ENCODE data around the gene TNFRSF21.
"Not testable (repeated sequence)": the region's sequence is repeated elsewhere in the genome, so short reads cannot be mapped to it uniquely, and the experiment has no call there.

Gene TNFRSF21

DNA sequence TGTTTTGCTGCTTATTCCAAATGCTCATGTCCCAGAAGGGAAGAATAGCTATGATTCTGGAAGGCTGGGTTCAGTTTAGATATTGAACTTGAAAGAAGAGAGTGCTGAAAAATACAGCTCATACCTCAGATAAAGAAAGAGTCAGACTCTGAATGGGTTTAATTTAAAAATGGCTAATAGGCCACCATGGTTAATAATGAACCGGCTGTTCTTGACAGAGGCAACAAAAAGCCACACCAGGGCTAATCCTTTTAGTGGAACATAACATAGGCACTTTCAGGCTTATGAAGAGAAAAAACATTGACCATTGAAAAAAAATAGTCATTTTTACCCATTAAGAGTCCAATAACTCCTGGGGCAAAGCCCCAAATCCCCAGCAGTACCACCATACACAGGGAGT is 59.4 kb downstream of the TNFRSF21 start:
- DNase-seq (ENCODE audit: low spot score) = no peak

DNA sequence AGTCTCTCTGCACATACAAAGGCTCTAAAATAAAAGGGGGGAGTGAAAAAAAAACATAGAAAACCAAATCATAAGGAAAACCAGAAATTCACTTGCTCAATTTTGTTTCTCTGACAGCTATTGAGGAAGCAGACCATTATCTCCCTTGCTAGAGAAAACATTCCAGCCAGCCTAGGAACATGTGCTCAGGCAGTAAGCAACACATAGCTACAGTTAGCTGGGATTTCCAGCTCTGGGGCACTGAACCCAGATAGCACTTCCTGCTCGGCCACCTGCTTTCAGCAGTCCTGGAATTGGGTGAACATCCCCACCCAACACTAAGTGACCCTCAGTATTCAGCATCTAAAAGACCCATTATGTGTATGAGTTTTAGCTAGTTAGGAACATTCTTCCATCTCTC is 61.3 kb downstream of the TNFRSF21 start:
- no peak for DNase-seq (ENCODE audit: low spot score)

DNA sequence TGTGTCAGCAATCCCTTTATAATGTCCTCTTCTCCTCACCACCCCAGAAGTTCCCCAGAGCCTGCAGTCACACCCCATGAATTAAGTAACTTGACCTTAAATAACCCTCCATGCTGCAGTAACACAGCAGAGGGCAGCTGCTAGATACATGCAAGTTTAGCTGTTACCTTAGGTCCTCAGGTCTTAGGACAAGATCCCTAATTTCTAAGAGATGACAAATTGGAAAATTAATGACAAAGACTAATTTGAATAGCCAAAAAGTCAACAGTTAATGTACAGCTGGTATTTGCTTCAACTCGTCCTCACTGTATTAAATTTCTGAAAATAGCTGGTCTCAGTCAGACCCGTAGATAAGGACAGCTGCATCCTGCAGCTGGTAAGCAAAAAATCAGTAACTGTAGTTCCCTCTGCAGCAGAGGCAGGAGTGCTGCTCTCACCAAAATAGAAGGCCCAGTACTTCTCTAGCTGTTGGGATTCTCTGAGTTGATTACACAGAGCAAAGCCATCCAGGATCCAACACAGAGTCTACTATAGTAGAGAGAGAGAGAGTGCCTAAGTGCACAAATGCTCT is 62.4 kb downstream of the TNFRSF21 start:
- no peak for DNase-seq (ENCODE audit: low spot score)

DNA sequence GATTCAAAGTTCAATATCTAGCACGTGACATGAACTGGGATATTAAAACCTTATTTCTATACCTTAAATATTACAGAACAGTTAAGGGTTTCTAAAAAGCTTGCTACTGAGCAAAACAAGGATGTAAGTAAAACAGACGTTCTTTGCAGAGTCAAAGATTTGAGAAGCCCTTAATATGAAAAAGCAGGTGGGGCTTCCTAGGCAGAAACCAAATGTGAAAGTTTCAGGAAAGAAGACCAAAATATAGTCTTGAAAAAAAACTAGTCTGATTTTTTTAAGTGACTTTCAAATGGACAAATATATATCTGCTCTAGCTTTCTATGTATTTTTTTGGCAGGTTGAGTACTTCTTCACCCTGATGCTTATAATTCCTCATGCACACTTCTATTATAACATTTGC is 63.2 kb downstream of the TNFRSF21 start:
- no peak for DNase-seq (ENCODE audit: low spot score)

DNA sequence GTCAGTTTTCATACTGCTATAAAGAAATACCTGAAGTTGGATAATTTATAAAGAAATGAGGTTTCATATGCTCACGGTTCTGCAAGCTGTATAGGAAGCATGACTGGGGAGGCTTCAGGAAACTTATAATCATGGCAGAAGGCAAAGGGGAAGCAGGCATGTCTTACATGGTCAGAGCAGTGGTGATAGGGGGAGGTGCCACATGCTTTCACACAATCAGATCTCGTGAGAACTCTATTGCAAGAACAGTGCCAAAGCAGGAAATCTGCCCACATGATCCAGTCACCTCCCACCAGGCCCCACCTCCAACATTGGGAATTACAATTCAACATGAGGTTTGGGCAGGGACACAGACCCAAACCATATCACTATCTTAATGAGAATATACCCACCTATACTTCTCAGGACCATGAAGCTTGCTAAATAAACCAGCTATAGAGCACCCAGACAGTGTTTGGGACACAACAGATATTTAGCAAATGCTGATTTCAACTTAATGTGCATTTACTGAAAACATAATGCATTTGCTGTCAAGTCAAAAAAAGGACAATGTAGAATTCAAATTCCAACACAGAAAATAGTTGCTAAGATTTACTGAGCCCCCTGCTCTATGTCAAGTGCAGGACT is 63.8 kb downstream of the TNFRSF21 start:
- DNase-seq (ENCODE audit: low spot score) = no peak

DNA sequence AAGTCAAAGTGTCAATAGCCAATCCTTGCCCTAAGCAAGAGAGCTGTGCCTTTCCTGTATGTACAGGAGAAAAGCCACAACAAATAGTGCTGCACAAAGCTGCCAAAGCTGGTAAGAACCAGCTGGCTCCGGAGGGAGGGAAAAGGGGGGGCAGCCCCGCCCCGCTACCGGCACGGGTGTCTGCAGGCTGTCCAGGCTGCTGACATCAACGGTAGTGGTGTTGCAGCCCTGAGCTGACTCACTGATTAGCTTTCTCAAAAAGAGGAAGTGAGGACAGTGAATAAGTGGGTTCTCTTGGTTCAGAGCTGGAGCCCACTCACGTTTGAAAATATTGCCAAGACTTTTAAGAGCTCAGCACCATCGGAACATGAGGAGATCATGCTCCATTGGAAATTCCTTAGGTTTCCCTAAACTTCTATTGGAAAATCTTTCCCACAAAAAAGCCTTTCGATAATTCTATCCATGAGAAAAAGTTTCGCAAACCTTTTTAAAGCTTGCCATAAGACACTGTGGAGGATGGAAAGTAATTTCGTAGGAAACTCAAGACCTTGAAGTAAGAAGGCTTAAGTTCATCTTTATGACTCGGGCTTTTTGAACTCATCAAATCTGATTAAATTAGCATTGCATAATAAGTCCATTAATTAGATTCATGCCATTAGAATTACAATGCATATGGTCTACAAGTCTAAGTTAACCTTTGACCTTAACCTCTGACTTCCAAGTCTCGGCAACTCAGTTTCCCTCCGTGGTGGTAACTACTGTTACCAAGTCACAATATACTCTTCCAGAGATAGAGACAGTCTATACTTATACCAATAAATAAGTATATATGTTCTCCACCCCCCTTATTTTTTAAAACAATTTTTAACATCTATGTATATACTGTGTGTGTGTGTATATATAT is 67.0 kb downstream of the TNFRSF21 start:
- DNase-seq (ENCODE audit: low spot score) = peak; percentile 35

DNA sequence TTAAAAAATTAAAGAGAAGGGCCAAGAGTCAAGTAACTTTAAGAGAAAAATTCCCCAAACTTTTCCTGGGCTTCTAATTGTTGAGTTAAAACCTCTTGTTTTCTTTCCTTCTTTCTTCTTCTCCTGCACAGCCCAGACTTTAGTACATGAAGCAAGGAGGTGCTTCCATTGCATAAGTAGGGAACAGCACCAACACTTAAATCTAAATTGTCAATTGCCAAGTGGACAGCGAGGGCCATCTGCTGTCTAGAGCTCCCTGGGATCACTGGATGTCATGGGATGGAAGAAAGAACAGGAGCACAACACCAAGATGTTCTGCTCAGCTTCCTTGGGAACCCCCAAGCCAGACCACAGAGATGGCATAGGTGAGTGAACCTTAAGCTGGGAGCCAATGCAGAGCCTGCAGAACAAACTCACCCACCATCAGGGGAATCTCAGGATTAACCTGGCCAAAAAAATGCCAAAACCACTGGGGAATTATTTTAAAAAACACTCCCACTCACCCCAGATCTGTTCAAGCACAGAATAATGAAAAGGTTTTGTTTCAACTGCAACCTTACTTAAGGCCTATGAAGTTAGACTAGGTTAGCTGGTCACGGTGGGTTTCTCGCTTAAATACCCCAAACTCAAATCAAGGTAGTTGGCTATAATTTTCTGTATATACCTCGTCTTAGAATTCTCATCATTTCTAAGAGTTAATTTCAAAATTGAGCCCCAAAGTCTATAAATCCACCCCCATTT is 67.8 kb downstream of the TNFRSF21 start:
- DNase-seq (ENCODE audit: low spot score) = no peak

DNA sequence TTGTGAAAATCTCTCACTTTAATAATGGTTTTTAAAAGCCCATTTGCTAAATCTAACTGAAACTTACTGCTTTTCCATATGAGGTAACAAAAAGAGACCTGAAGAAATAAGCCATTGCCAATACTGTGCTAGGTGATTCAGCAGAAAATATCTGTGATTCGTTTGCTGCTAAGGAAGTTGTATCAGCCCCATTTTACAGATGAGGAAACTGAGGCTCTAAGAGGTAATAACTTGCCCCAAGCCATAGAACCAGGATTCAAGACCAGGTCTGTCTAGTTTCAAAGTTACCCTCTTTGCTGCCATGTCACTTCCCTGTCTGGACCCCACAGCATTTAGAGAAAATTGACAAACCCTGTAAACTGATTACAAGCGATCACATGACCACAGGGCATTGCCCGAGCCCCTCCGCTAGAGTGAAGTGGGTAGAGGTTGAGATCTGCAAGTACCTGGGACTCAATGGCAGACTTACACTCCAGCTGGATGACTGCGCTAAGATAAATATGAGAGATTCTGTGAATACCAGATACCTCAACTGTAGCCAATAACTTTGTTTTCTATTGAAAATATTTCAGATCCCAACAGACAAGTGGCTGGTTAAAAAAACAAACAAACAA is 69.3 kb downstream of the TNFRSF21 start:
- DNase-seq (ENCODE audit: low spot score) = no peak

DNA sequence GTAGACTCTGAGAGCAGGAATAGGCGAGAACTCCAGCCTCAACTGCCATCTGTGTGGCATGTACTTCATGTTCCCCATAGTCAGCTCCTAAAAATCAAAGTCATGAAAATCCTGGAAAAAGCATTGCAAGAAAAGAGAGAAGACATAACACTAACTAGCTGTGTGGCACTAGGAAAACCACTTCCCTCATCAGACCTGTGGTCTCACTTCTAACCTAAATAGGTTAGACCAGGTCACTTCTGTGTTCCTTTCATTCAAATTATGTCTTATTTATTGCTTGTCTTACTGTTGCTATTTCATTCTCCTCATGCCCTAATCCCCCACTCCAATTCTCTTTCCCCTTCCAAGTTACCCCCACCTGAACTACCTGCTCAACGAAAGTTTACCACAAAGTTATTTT is 70.2 kb downstream of the TNFRSF21 start:
- no peak for DNase-seq (ENCODE audit: low spot score)

GRCh38 chr6:47238456-47238995 is 71.2 kb downstream of the TNFRSF21 start:
- no peak for DNase-seq (ENCODE audit: low spot score)

GRCh38 chr6:47237196-47237595 is 72.5 kb downstream of the TNFRSF21 start:
- DNase-seq (ENCODE audit: low spot score) = no peak

DNA sequence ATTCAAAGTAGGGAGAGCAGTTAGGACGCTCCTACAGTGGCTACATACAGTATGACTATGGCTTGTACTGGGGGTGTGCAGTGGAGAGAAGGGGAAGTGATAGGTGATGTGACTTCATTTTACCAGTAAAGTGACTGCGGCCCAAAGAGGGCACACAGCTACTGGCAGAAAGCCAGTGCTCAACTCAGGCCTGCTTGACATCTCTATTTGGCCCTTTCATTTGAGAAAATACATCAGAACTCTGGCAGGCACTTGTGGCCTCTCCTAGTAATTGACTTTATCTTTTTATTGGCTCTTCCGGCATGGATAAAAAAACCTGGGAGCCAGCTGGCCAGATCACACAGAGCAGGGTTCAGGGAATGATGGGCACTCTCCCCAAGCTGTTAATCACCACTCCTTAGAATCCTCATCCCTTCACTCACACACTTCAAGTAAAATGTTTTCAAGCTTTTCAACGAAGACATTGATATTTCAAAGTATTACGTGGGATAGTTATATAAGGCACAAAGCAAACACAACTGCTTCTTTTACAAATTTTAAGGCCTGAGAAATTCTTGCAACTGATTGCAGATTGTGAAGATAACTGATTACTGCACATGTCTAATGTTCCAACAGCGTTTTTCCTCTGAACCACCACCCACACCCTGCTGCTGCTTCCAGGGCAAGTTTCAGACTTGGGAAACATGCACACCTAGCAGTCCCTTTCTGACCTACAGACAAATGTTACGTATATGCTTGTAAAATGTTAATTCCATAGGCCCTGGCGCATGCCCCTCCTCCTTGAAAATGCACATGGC is 73.5 kb downstream of the TNFRSF21 start:
- DNase-seq (ENCODE audit: low spot score) = no peak

DNA sequence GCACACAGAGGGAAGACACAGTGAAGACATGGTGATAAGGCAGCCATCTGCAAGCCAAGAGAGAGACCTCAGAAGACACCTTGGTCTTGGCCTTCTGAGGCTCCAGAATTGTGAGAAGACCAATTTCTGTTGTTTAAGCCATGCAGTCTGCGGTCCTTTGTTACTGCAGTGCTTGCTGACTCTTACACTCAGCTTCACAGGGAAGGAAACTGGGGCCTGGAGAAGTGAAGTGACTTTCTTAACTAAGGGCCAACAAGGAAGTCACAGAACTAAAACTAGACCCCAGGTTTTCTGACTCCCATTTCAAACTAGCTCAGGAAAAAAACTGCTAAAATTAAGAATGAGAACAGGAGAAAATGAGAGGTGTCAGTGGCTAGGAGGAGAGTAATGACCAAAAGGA is 74.3 kb downstream of the TNFRSF21 start:
- DNase-seq (ENCODE audit: low spot score) = no peak

DNA sequence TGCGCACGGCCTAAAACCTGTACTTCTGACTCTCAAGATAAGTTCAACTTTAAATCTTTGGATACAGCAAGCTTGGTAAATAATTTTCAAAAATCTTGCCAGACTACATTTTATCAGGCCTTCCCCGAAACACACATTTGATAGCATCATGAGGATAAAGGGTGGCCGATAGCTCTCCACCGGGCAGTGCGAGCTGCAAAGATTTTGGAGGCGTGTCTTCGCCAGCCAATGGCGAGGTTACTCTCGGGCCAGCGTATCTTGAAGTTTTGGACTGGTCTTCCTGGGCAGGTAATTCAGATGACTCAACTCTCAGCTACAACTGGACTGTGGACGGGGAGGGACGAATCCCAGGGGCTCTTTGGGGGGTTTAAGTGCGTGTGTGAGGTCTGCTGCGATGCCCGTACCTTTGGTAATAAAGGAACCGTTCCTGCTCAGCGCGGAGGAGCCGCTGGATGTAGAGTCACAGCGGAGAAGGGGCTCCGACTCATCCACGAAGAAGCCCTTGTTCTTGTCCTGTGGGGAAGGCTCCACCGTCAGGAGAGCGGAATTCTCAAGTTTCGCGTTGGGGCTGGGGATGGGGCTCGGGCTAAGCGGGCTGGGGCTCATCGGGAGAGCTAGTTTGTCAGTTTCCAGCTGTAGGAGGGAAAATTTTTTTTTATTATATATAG is 75.3 kb downstream of the TNFRSF21 start:
- DNase-seq (ENCODE audit: low spot score) = no peak

DNA sequence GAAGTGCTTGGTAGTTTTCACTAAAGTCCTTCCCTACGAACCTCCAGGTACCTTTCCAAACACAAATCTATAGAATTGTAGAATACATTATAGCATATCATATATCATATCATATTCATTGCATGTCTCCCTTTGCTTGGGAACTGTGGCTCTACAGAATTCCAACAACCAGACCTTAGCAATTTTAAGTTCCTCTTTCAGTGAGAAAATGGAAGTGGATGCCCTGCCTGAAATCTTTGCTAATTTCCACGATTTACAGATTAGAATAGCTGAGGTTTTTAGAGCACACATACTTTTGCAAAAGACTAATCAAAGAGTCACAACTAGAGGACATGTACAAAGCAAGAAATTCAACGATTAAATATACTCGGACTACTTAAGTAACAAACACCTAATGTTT is 78.6 kb downstream of the TNFRSF21 start:
- no peak for DNase-seq (ENCODE audit: low spot score)

DNA sequence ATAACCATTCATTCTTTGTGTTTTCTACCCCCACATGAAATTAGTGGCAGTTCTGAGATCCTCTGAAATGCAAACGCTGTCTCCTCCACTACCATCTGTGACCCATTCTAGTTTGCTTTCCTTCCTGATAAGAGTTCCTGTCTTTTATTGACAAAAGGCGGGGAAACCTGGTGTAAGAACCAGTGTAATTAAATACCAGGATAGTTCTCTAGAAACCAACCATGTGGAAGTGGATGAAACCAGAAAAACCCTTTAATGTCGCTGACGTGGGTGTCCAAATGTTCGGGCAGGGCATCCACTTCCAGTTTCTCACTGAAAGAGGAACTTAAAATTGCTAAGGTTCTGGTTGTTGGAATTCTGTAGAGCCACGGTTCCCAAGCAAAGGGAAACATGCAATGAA is 79.1 kb downstream of the TNFRSF21 start:
- DNase-seq (ENCODE audit: low spot score) = no peak

- no peak for DNase-seq (ENCODE audit: low spot score)
Observed at GRCh38 chr6:47229255-47229654, 80.5 kb downstream of the TNFRSF21 start.

GRCh38 chr6:47228093-47228492 is 81.6 kb downstream of the TNFRSF21 start:
- DNase-seq (ENCODE audit: low spot score) = not testable (repeated sequence)

- not testable (repeated sequence) for DNase-seq (ENCODE audit: low spot score)
Observed at GRCh38 chr6:47223251-47223650, 86.5 kb downstream of the TNFRSF21 start.

- no peak for DNase-seq (ENCODE audit: low spot score)
Observed at GRCh38 chr6:47221565-47221964, 88.1 kb downstream of the TNFRSF21 start.
